ENCODE results near the gene PAX3. TPM values are rescaled to one million over a fixed set of nuclear protein-coding genes. Genes with fewer than 3 reads are reported as not detected.

Gene PAX3
- total and polyA plus RNA-seq, 9 of the 15 experiments (the other 6 are each of a cell fraction or from before 2014, with no cell fraction given), result not detected

- TF ChIP-seq HOXB6 (CRISPR knock-in tag; IDR thresholded peaks at IDR 0.05; ENCODE audit: borderline replicate concordance) (no peak), CREB1 (IDR thresholded peaks at IDR 0.05) (no peak), CREB1 (CRISPR knock-in tag; IDR thresholded peaks at IDR 0.05) (no peak), PBX2 (CRISPR knock-in tag; IDR thresholded peaks at IDR 0.05; ENCODE audit: low read depth) (no peak), PBX2 (tag; conservative IDR thresholded peaks at IDR 0.05; ENCODE audit: low read depth) (no peak), SMARCE1 (IDR thresholded peaks at IDR 0.05) (no peak), TCF7 (IDR thresholded peaks at IDR 0.05; ENCODE audit: borderline replicate concordance) (no peak)
- TF ChIP-seq, protein P1, sequence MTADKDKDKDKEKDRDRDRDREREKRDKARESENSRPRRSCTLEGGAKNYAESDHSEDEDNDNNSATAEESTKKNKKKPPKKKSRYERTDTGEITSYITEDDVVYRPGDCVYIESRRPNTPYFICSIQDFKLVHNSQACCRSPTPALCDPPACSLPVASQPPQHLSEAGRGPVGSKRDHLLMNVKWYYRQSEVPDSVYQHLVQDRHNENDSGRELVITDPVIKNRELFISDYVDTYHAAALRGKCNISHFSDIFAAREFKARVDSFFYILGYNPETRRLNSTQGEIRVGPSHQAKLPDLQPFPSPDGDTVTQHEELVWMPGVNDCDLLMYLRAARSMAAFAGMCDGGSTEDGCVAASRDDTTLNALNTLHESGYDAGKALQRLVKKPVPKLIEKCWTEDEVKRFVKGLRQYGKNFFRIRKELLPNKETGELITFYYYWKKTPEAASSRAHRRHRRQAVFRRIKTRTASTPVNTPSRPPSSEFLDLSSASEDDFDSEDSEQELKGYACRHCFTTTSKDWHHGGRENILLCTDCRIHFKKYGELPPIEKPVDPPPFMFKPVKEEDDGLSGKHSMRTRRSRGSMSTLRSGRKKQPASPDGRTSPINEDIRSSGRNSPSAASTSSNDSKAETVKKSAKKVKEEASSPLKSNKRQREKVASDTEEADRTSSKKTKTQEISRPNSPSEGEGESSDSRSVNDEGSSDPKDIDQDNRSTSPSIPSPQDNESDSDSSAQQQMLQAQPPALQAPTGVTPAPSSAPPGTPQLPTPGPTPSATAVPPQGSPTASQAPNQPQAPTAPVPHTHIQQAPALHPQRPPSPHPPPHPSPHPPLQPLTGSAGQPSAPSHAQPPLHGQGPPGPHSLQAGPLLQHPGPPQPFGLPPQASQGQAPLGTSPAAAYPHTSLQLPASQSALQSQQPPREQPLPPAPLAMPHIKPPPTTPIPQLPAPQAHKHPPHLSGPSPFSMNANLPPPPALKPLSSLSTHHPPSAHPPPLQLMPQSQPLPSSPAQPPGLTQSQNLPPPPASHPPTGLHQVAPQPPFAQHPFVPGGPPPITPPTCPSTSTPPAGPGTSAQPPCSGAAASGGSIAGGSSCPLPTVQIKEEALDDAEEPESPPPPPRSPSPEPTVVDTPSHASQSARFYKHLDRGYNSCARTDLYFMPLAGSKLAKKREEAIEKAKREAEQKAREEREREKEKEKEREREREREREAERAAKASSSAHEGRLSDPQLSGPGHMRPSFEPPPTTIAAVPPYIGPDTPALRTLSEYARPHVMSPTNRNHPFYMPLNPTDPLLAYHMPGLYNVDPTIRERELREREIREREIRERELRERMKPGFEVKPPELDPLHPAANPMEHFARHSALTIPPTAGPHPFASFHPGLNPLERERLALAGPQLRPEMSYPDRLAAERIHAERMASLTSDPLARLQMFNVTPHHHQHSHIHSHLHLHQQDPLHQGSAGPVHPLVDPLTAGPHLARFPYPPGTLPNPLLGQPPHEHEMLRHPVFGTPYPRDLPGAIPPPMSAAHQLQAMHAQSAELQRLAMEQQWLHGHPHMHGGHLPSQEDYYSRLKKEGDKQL (CRISPR knock-in tag; IDR thresholded peaks at IDR 0.05; ENCODE audit: borderline replicate concordance), result no peak
- ChIA-PET CTCF (ENCODE audit: low intra/inter-chr PET ratio) (no interaction called here), POLR2A (no interaction called here)
- Histone ChIP-seq H3K9ac (ENCODE audit: insufficient read depth in 1 of 2, low read depth in 2 of 2, low read length in 2 of 2) (no peak overlapping the region), H3K9me3 (replicated peaks; ENCODE audit: control insufficient read depth, insufficient read depth, low read depth, low read length) (no peaks in the 10 kb centered on the region), H3K9me1 (ENCODE audit: control insufficient read depth, insufficient read depth, low read length) (no peaks in the 10 kb centered on the region), H2AFZ (ENCODE audit: low read depth, low read length) (no peak overlapping the region), H3K79me2 (ENCODE audit: control insufficient read depth, insufficient read depth, low read length) (no peaks in the 10 kb centered on the region), H4K20me1 (replicated peaks; ENCODE audit: control insufficient read depth, insufficient read depth, low read length) (no peaks in the 10 kb centered on the region), H3K27ac (ENCODE audit: extremely low read depth, low read depth, low read length) (no peak overlapping the region), H3K36me3 (ENCODE audit: control insufficient read depth, insufficient read depth, low read length) (no peaks in the 10 kb centered on the region), H3K27me3 (ENCODE audit: control insufficient read depth in 2 of 2, insufficient read depth in 2 of 2, low read length in 2 of 2) (no peaks in the 10 kb centered on the region), H3K4me1 (replicated peaks in 1 of 2; ENCODE audit: control insufficient read depth in 2 of 2, insufficient read depth in 2 of 2, low read length in 2 of 2) (no peaks in the 10 kb centered on the region), H3K4me3 (no peak overlapping the region), H3K4me2 (ENCODE audit: insufficient read depth, low read length) (no peak overlapping the region)
- intact Hi-C loops (cut with micrococcal nuclease), result no loop called here
- FAIRE-seq (no peak), DNase-seq (ENCODE audit: extremely low read depth in 1 of 4, low spot score in 3 of 4) (no peak), ATAC-seq (no peak)
- BruUV-seq (replicated peaks), result no TSS peak
- in situ Hi-C loops (cut with MboI), result no loop called here
Observed at GRCh38 chr2:222242532-222242931, 56.3 kb downstream of the PAX3 start.
